Endometrium (tissue), 2 donors: ENCODE measurements around the gene SH3PXD2A.

Source experiments
- FAIRE-seq: peaks from 2 replicates; lab custom pipeline; 2012; peaks lifted over from hg19 to GRCh38; lab: Jason Lieb, UNC
- donor health status: control.
- donor health status: control.

The SH3PXD2A gene

GRCh38 chr10:103559776-103560175 lies 295.6 kb downstream of the SH3PXD2A start:
- no peak for FAIRE-seq

- no peak for FAIRE-seq
Measured at GRCh38 chr10:103558911-103559310, 296.5 kb downstream of the SH3PXD2A start.

- no peak for FAIRE-seq
Measured at GRCh38 chr10:103557455-103557854, 297.9 kb downstream of the SH3PXD2A start.

GRCh38 chr10:103556383-103557007 lies 298.9 kb downstream of the SH3PXD2A start:
- no peak for FAIRE-seq

GRCh38 chr10:103555712-103556111 lies 299.7 kb downstream of the SH3PXD2A start:
- no peak for FAIRE-seq

- FAIRE-seq: no peak
Measured at GRCh38 chr10:103555325-103555649, 300.1 kb downstream of the SH3PXD2A start.

GRCh38 chr10:103554488-103555324 lies 300.7 kb downstream of the SH3PXD2A start:
- FAIRE-seq: no peak

- FAIRE-seq: no peak
Measured at GRCh38 chr10:103553743-103554487, 301.5 kb downstream of the SH3PXD2A start.

DNA sequence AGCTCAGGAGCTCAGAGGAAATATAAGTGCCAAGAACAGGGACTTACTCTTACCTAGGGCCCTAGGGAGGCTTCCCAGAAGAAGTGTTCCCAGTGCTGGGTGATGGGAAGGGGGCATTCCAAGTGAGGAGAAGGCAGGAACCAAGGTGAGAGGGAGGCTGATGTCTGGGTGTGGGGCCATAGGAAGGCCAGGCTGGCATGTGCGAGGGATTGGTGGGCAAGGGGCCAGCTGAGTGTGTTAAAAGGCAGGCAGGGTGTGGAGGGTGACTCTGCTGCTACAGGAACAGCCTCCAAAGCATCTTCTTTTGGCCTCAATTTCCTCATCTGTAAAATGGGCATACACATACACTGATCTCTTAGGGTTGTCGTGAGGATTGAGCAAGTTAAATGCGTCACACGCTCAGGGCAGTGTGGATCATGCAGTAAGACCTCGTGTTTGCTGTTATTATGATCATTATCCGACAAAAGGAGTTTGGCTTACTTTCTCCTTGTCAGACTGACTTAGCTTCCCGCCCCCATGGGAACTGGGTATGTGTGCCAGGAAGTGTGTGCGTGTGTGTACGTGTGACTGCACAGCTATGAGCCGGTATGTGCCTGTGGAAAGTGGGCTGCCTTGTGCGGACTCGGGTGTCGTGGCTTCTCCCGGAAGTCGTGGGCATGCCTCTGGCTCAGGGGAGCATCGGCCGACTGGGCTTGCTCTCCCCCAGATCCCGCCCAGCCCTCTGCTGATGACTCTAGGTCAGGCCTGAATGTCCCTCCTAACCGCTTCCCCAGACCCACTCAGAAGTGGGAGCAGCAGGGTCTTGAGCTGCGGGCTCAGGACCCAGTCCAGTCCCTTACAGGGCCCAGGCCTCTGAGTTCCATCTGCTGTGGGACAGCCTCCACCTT lies 302.3 kb downstream of the SH3PXD2A start:
- no peak for FAIRE-seq

- no peak for FAIRE-seq
Measured at GRCh38 chr10:103551619-103552602, 303.5 kb downstream of the SH3PXD2A start.

GRCh38 chr10:103550229-103550628 lies 305.1 kb downstream of the SH3PXD2A start:
- FAIRE-seq: no peak

DNA sequence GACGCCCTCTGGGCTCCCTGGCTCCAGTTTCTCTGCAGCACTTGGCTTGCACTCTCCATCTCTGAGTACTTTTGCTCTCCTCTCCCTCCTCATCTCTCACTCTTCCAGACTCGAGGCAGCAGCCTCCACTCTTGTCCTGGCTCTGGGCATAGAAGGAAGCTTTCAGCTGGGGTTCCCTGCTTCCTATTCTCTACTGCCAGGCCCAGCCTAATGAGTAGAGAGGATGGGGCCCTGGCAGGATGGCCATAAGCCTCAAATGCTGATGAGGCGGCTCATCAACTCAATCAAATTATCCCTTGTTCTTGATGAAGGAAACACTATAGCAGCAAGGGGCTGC lies 306.1 kb downstream of the SH3PXD2A start:
- FAIRE-seq: no peak

DNA sequence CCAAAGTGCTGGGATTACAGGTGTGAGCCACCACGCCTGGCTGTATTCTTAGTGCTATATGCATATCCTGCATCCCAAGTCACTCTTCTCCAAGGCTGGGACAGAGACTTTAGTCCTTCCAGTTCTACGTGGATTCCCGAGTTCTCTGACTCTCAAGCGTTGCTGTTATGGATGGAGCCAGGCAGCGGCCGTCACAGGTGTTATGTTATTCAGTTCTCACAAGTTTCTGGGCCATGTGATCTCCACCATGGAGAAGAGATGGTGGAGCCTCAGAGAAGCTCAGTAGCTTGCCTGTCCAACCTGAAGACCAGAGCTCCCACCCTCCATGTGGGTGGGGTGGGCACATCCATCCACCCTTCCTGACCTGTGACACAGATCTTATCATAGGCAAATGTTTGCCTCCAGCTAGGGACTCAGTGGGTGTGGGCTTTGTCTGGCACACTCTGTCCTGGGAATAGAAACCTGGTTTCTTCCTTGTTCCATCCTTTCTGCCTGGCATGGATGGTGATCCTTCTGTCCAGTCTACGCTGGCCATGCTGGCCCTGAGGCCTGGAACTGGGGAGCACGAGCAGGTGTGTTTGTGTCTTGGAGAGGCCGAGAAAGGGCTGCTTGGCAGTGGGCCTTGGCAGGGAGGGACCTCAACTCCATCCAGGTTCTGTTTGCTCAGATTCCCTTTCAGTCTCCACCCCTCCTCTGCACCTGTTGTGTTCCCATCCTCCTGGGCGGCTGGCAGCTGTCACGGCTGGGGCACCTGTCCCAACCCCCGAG lies 306.6 kb downstream of the SH3PXD2A start:
- FAIRE-seq: no peak

DNA sequence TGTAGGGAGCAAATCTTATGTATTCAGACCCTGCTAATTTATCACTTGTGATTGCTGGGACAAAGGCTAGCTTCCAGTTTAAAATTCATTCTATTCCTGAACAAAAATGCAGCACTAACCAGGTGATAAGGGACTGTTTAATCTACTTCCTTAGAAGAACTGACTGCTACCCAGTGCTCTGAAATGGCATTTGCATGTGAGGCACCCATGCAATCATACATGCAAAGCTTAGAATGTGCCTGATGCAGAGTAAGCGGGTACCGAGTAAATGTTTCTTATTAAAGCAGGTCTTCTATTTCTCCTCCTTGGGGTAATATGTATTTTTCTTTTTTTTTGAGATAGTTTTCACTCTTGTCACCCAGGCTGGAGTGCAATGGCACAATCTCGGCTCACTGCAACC lies 307.4 kb downstream of the SH3PXD2A start:
- FAIRE-seq: no peak

- FAIRE-seq: no peak
Measured at GRCh38 chr10:103547391-103547946, 307.9 kb downstream of the SH3PXD2A start.

- FAIRE-seq: no peak
Measured at GRCh38 chr10:103546401-103546800, 309.0 kb downstream of the SH3PXD2A start.

- FAIRE-seq: no peak
Measured at GRCh38 chr10:103545771-103546281, 309.6 kb downstream of the SH3PXD2A start.

DNA sequence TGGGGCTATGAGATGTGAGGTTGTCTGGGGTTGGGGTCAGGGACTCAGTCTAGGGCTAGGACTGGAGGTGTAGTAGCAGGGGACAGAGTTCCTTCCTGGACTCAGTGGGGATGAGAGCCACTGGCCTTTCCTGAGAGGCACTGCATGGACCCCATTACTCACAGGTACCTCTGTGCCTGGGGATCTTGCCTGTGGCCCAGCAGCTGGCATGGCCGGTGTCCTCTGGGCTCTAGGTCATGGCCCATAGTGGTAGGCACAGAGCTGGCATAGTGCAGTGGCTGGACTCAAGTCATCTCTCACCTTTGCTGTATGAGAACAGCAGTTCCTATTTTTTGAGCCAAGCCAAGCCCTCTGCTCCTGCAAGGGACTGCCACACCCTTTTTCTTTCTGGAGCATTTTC lies 310.0 kb downstream of the SH3PXD2A start:
- no peak for FAIRE-seq

DNA sequence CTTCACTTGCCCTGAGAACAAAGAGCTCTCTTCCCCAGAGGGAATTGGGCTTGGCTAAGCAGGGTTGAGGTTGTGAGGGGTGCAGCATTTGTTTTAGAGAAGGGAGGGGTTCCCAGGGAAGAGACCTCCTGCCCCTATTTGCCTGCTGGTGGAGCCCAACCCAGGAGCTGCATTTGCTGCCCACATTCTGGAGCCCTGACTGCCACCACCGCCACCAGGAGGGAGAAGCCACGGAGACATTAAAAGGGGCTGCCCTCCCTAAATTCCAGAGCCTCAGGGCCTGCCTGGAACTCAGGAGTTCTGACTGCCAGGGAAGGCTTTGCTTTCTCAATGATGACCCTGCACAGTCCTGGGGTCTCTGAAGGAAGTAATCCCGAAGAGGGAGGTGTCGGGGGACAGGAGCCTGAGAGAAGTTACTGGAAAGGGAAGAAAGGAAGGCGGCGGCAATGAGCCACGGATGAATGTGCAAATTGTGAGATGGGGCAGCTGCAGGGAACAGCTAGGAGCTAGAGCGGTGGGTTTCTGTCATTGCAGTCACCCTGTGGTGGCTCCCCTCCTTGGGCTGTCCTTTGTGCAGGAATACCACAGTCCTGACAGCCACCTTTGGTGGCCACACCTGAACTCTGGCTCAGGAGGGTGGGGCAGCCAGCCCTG lies 310.6 kb downstream of the SH3PXD2A start:
- no peak for FAIRE-seq
